Sigmoid colon (tissue), 4 donors: Measurements from ENCODE around the gene RAPGEF5.

ENCODE experiments used
- POLR2AphosphoS5 ChIP-seq, 4 donors: sonication (generic); formaldehyde crosslinking; IDR thresholded peaks; one replicate each; pipeline ENCODE4 v1.6.1; 2017; ENCODE audit warnings: antibody characterized with exemption in 4 of 4
- TF ChIP-seq, protein P1 (sequence below), 4 experiments: fragments of 450-650 bp in 3 of 4; fragments of 200-600 bp in 1 of 4; IDR thresholded peaks; one replicate each; pipeline ENCODE4 v1.5.1; 2016 to 2019; ENCODE audit warnings: antibody characterized with exemption in 4 of 4, mild to moderate bottlenecking in 3 of 4, moderate library complexity in 2 of 4

DNA sequence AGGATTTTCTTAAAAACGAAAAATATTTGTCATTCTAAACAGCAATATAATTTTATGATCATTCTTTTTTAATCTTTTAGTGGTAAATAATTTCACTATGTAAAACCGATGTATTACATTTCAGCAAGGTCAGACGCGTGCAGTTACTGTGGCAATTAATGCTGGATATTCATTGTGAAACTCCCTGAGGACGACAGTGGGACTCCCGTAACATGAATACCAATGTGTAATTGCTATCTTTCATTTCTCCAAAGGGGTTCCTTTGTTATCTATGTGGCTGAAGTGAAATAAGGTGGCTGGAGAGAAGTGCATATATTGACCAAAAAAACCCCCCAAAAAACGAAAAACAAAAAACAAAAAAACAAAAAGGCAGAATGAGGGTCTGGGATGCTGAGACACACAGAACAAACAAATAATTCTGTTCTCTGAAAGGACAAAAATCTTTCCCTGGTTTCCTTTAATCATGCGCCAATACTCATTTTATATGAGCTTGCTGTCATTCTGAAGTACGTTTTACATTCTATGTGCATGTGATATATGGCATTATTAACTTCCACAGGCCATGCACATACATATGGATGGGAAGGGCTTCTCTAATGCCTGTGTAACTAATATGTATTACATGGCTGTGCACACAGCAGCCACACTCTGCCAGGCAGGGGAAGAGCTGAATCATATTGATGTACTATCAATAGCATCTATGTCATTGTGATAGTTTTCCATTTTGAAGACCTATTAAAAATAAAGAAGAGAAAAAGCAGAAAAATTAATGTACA is 161.4 kb downstream of the RAPGEF5 start:
- TF ChIP-seq, protein P1, sequence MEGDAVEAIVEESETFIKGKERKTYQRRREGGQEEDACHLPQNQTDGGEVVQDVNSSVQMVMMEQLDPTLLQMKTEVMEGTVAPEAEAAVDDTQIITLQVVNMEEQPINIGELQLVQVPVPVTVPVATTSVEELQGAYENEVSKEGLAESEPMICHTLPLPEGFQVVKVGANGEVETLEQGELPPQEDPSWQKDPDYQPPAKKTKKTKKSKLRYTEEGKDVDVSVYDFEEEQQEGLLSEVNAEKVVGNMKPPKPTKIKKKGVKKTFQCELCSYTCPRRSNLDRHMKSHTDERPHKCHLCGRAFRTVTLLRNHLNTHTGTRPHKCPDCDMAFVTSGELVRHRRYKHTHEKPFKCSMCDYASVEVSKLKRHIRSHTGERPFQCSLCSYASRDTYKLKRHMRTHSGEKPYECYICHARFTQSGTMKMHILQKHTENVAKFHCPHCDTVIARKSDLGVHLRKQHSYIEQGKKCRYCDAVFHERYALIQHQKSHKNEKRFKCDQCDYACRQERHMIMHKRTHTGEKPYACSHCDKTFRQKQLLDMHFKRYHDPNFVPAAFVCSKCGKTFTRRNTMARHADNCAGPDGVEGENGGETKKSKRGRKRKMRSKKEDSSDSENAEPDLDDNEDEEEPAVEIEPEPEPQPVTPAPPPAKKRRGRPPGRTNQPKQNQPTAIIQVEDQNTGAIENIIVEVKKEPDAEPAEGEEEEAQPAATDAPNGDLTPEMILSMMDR (IDR thresholded peaks at IDR 0.05): no peak
- TF ChIP-seq POLR2AphosphoS5 (IDR thresholded peaks at IDR 0.05): no peak
